GM23248 (cell line): Measurements from ENCODE around the gene PHLDB1. TPM values are rescaled to one million over a fixed set of nuclear protein-coding genes. Genes with fewer than 3 reads are reported as not detected.
A peak's percentile ranks its signal among the peaks of the same experiment; 100 is the strongest.

Source experiments
- DNase-seq: peaks from one replicate; pipeline ENCODE4 v3.0.0-alpha.2; 2015
- H2AFZ ChIP-seq: fragments of 200-600 bp; sonication (generic); 2 replicates; pipeline ENCODE4 v1.6.1; 2016; ENCODE audit warnings: antibody characterized with exemption
- H3F3A ChIP-seq: fragments of 200-600 bp; sonication (generic); 2 replicates; pipeline ENCODE4 v1.6.1; 2016; ENCODE audit warnings: mild to moderate bottlenecking, antibody characterized with exemption, mixed run types; ENCODE audit not compliant: insufficient read depth
- H3K27ac ChIP-seq: fragments of 200-600 bp; sonication (generic); 2 replicates; pipeline ENCODE4 v1.5.1; 2016; ENCODE audit warnings: mild to moderate bottlenecking
- H3K27me3 ChIP-seq: fragments of 200-600 bp; sonication (generic); replicated peaks from 2 replicates; pipeline ENCODE4 v1.6.1; 2016; ENCODE audit warnings: mild to moderate bottlenecking; ENCODE audit not compliant: insufficient read depth
- H3K36me3 ChIP-seq: fragments of 200-600 bp; sonication (generic); 2 replicates; pipeline ENCODE4 v1.6.1; 2016; ENCODE audit warnings: low read depth, mild to moderate bottlenecking
- H3K4me1 ChIP-seq: fragments of 200-600 bp; sonication (generic); 2 replicates; pipeline ENCODE4 v1.6.1; 2016; ENCODE audit warnings: mild to moderate bottlenecking; ENCODE audit not compliant: insufficient read depth
- H3K4me2 ChIP-seq: fragments of 200-600 bp; sonication (generic); one replicate; pipeline ENCODE4 v1.6.1; 2016; ENCODE audit warnings: mild to moderate bottlenecking; ENCODE audit not compliant: unreplicated experiment
- H3K4me3 ChIP-seq: fragments of 200-600 bp; sonication (generic); 2 replicates; pipeline ENCODE4 v1.5.1; 2016; ENCODE audit warnings: mild to moderate bottlenecking
- H3K79me2 ChIP-seq: fragments of 200-600 bp; sonication (generic); 2 replicates; pipeline ENCODE4 v1.6.1; 2016; ENCODE audit warnings: mild to moderate bottlenecking; ENCODE audit not compliant: insufficient read depth
- H3K9ac ChIP-seq: fragments of 200-600 bp; sonication (generic); 2 replicates; pipeline ENCODE4 v1.6.1; 2016; ENCODE audit warnings: mild to moderate bottlenecking
- H3K9me2 ChIP-seq: fragments of 200-600 bp; sonication (generic); 2 replicates; pipeline ENCODE4 v1.6.1; 2016; ENCODE audit warnings: mixed run types, mild to moderate bottlenecking, moderate library complexity; ENCODE audit not compliant: insufficient read depth
- H3K9me3 ChIP-seq: fragments of 200-600 bp; sonication (generic); one replicate; pipeline ENCODE4 v1.6.1; 2017; ENCODE audit warnings: low read depth
- H4K20me1 ChIP-seq: fragments of 200-600 bp; sonication (generic); 2 replicates; pipeline ENCODE4 v1.6.0; 2016; ENCODE audit not compliant: insufficient read depth
- EZH2 ChIP-seq: fragments of 200-600 bp; sonication (generic); IDR thresholded peaks from 2 replicates; pipeline ENCODE4 v1.6.1; 2018; ENCODE audit warnings: antibody characterized with exemption, mild to moderate bottlenecking; ENCODE audit not compliant: insufficient read depth, poor library complexity, severe bottlenecking
- EZH2phosphoT487 ChIP-seq: fragments of 200-600 bp; sonication (generic); IDR thresholded peaks from 2 replicates; pipeline ENCODE4 v1.6.1; 2018; ENCODE audit warnings: antibody characterized with exemption, moderate library complexity, mild to moderate bottlenecking, low read depth; ENCODE audit not compliant: insufficient read depth
- WGBS, 2 experiments: methylation state at CpG; one replicate each; pipeline ENCODE4 v1.1.6; 2015 to 2017; ENCODE audit warnings: low lambda C conversion rate in 2 of 2, low coverage in 1 of 2; ENCODE audit errors: missing lambda C conversion rate in 2 of 2; 5-methylcytosine and 5-hydroxymethylcytosine counted together
- in situ Hi-C: fragments of 300-500 bp; cut with MboI; formaldehyde crosslinking; loops from 2 replicates; pipeline ENCODE4 v1.15.0; 2020
- polyA plus RNA-seq: library from polyadenylated mRNA; unstranded; fragments of >200 nt; fragmentation: Nextera tagmentation; extraction: Ambion mirVana; gene quantifications from 2 replicates; pipeline ENCODE4 v1.2.1, GENCODE V29; 2016
- total RNA-seq: library from RNA; depleted of rRNA; stranded (reverse); fragments of >200 nt; shearing (Covaris generic); gene quantifications from 2 replicates; pipeline ENCODE4 v1.2.3, GENCODE V29; 2014

PHLDB1 gene
- total and polyA plus RNA-seq, 2 experiments from 2014 or later = 91.7 to 102 TPM

DNA sequence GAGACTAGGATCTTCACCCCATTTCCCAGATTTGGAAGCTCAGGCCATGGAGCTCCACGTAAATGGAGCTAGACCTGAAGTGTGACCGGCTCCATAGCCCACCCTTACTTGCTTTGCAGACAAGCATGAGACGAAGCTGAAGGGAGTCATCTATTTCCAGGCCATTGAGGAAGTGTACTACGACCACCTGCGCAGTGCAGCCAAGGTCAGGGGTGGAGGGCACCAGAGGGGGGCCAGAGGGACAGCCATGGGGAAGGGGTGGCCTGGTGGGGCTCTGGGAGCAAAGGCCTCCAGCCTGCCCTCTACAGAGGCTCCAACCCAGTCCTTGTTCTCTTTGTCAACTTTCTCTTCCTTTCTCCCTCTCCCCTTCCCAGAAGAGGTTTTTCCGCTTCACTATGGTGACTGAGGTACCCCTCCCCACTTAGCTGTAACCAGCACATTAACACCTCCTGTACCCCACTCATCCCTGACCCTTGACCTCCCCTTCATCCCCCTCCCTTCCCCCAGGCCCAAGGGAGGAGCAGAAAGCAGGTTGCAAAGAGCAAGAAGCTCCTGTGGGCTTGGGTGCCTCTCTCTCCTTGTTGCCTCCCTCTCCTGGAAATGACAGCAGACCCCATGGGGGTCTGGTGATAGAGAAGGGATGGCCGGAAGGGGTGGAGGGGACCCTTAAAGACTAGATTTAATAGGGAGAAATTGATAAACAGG, 48.2 kb downstream of the PHLDB1 start:
- Histone ChIP-seq H3K9me3 (no peaks in the 10 kb centered on the region), H3K36me3 (peaks cover 61% of the 10 kb centered on the region), H3K27me3 (no peaks in the 10 kb centered on the region), H3K4me1 (no peaks in the 10 kb centered on the region), H2AFZ (no peak overlapping the region), H4K20me1 (no peaks in the 10 kb centered on the region), H3K4me3 (no peak overlapping the region), H3K9me2 (no peaks in the 10 kb centered on the region), H3K9ac (no peak overlapping the region), H3K79me2 (no peaks in the 10 kb centered on the region), H3F3A (peaks cover 59% of the 10 kb centered on the region; the same call in 1 of the 2 replicates), H3K27ac (no peak overlapping the region), H3K4me2 (no peak overlapping the region)
- in situ Hi-C loops = no loop called here
- TF ChIP-seq EZH2 (no peak), EZH2phosphoT487 (no peak)
- no peak for DNase-seq
- WGBS, 2 experiments = 85 to 86% methylated on average over 7 of the region's 7 CpGs

DNA sequence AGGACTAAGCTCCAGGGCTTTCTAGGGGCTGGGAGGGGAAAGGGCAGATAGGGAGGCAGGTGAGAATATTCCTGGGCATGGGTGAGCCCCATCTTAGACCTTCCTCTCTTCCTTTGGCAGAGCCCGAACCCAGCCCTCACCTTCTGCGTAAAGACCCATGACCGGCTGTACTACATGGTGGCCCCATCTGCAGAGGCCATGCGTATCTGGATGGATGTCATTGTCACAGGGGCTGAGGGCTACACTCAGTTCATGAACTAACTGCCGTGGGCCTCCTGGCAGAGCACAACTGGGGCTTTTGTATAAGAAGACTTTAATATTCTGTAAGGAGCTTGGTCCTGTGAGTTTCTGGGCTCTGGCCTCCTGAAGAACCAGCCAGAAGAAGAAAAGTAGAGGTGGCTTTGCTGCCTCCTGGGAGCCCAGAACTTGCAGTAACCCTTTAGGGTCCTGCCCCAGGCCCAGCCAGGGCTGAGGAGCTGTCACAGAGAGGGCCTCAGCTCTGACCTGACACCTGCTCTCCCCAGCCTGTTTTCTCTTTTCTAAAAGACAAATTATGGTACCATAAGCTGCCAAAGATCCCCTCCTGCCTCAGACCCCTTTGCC, 49.2 kb downstream of the PHLDB1 start:
- peaks cover 51% of the 10 kb centered on the region for H3K36me3 ChIP-seq

DNA sequence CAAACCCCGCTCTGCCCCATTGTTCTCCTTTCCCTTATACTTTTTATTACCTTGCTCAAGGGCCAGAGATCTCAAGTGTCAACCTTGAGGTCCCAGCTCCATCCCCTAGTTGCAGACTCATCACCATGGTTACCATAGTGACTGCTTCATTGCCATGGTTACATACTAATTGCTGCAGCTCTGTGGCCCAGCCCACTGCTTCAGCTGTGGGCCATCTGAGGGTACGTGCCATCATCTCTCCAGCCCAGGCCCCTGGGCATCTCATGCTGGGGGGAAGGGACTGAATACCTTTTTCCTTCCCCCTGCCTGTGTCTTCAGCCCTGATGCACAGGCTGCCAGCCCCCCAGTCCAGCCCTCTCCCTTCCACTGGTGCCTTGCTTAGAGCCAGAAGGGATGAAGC, 49.8 kb downstream of the PHLDB1 start:
- Histone ChIP-seq H3K79me2 (no peaks in the 10 kb centered on the region), H3K4me2 (no peak overlapping the region), H4K20me1 (no peaks in the 10 kb centered on the region), H3K9me3 (no peaks in the 10 kb centered on the region), H3F3A (peaks cover 54% of the 10 kb centered on the region; the same call in 1 of the 2 replicates), H2AFZ (no peak overlapping the region), H3K27ac (no peak overlapping the region), H3K9ac (no peak overlapping the region), H3K4me1 (no peaks in the 10 kb centered on the region), H3K27me3 (no peaks in the 10 kb centered on the region), H3K4me3 (no peak overlapping the region), H3K9me2 (no peaks in the 10 kb centered on the region), H3K36me3 (peaks cover 45% of the 10 kb centered on the region)
- WGBS, 2 experiments = 72 to 73% methylated on average over 2 of the region's 2 CpGs
- peak; percentile 25 for DNase-seq
- in situ Hi-C loops = no loop called here
- no peak for TF ChIP-seq EZH2phosphoT487
- no peak for TF ChIP-seq EZH2

More for the DNA sequence above, 49.2 kb downstream of the PHLDB1 start:
- Histone ChIP-seq H3F3A (peaks cover 57% of the 10 kb centered on the region; the same call in 1 of the 2 replicates), H3K4me2 (no peak overlapping the region), H3K79me2 (no peaks in the 10 kb centered on the region), H3K27me3 (no peaks in the 10 kb centered on the region), H3K27ac (no peak overlapping the region), H2AFZ (no peak overlapping the region), H3K9me3 (no peaks in the 10 kb centered on the region), H3K9ac (no peak overlapping the region), H3K4me3 (no peak overlapping the region), H3K9me2 (no peaks in the 10 kb centered on the region), H3K4me1 (no peaks in the 10 kb centered on the region), H4K20me1 (no peaks in the 10 kb centered on the region)
- WGBS, 2 experiments = 90% methylated on average over 5 of the region's 5 CpGs
- DNase-seq = no peak
- TF ChIP-seq EZH2 (no peak), EZH2phosphoT487 (no peak)
- in situ Hi-C loops = no loop called here

DNA sequence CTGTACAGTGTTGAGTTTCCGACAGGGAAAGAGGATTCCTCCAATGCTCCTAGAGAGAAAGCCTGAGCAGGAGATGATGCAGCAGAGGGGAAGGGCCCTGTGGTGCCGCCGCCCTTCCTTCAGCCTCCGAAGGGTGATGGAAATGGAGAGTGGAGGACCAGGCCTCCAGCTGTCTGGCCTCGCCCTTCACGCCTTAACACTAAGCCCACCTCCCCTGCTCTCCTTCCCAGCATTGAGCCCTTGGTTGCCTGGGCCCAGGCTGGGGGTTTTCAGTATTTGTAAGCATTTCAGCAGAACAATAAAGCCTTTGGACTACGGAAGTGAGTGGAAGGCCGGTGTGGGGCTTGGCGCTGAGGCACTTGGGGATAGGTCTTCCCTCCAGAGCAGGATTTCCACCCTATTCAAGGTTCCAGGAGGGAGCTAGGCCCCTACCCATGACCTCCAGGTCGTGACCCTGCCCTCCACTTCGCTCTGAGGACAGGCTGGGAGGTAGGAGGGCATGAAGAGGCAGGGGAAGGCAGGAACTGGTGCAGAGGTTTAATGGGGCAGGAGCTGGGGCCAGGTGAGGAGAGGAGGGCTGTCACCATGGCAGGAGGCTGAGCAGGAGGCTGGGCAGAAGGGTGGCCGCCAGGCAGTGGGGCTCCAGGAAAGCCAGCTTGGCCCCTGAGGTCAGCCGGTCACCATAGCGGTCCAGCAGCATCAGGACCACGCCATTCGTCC, 50.5 kb downstream of the PHLDB1 start:
- H3K9ac ChIP-seq = no peak overlapping the region
- peaks cover 48% of the 10 kb centered on the region; the same call in 1 of the 2 replicates for H3F3A ChIP-seq
- peaks cover 39% of the 10 kb centered on the region for H3K36me3 ChIP-seq
- no peaks in the 10 kb centered on the region for H4K20me1 ChIP-seq
- DNase-seq = no peak
- no peaks in the 10 kb centered on the region for H3K27me3 ChIP-seq
- no peaks in the 10 kb centered on the region for H3K79me2 ChIP-seq
- in situ Hi-C loops = no loop called here
- no peak overlapping the region for H3K4me2 ChIP-seq
- no peaks in the 10 kb centered on the region for H3K4me1 ChIP-seq
- H3K4me3 ChIP-seq = no peak overlapping the region
- H3K27ac ChIP-seq = no peak overlapping the region
- 79 to 85% methylated on average over 15 to 16 of the region's 16 CpGs for WGBS, 2 experiments
- H3K9me3 ChIP-seq = no peaks in the 10 kb centered on the region
- no peaks in the 10 kb centered on the region for H3K9me2 ChIP-seq
- TF ChIP-seq EZH2phosphoT487 = no peak
- TF ChIP-seq EZH2 = no peak
- no peak overlapping the region for H2AFZ ChIP-seq
